ENCODE data around the gene ATF2.

ATF2 gene

DNA sequence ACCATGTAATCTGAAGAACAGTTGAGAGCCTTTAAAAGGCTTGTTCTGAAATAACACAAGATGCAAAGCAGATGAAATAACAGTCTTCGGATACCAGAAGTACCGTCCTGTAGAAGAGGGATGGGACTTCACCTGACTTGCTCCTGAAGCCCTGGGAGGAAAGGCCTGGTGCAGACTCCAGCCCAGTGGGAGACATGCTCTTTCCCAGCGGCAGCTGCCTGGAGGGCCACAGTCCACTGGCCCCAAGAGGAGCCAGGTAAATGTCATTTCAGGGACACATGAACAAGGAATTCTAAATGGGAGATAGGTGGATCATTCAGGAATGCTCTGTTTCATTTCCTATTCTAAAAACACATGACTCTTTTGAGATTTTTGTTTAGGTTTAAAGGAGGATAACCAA is 140.2 kb downstream of the ATF2 start:
- no peak for DNase-seq (ENCODE audit: low read depth, low spot score)
- no peaks in the 10 kb centered on the region for H3K27me3 ChIP-seq (ENCODE audit: control insufficient read depth, insufficient read depth, low read length)
- H3K9me3 ChIP-seq (ENCODE audit: control insufficient read depth, insufficient read depth, low read length): no peaks in the 10 kb centered on the region
- H3K4me3 ChIP-seq (ENCODE audit: low read length): no peak overlapping the region
- no peaks in the 10 kb centered on the region for H3K36me3 ChIP-seq (ENCODE audit: control insufficient read depth, insufficient read depth, low read length)
- H3K4me1 ChIP-seq (ENCODE audit: control insufficient read depth, insufficient read depth, low read length): 0 out of 2 replicates have a peak, but pooled peaks cover 2% of the 10 kb centered on the region
- WGBS (ENCODE audit: insufficient coverage, insufficient read length): no CpG with 5 or more reads among the region's 3 CpGs
- H3K27ac ChIP-seq (ENCODE audit: low read length): no peak overlapping the region

DNA sequence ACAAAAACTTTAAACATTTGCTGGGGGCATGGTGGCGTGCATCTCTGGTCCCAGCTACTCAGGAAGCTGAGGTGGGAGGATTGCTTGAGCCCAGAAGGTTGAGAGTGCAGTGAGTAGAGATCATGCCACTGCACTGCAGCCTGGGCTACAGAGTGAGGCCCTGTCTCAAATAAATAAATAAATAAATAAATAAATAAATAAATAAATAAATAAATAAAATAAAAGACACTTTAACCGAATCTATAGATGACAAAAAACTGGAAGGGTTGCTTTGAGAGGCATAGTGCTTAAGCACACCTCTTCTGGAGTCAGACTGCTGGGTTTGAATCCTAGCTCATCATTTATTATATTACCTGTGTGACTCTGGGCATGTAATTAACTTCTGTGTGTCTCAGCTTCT is 141.6 kb downstream of the ATF2 start:
- H3K9me3 ChIP-seq (ENCODE audit: control insufficient read depth, insufficient read depth, low read length): no peaks in the 10 kb centered on the region
- no peak for DNase-seq (ENCODE audit: low read depth, low spot score)
- H3K4me3 ChIP-seq (ENCODE audit: low read length): no peak overlapping the region
- no CpG with 5 or more reads among the region's 2 CpGs for WGBS (ENCODE audit: insufficient coverage, insufficient read length)
- 0 out of 2 replicates have a peak, but pooled peaks cover 2% of the 10 kb centered on the region for H3K4me1 ChIP-seq (ENCODE audit: control insufficient read depth, insufficient read depth, low read length)
- no peaks in the 10 kb centered on the region for H3K36me3 ChIP-seq (ENCODE audit: control insufficient read depth, insufficient read depth, low read length)
- no peak overlapping the region for H3K27ac ChIP-seq (ENCODE audit: low read length)
- no peaks in the 10 kb centered on the region for H3K27me3 ChIP-seq (ENCODE audit: control insufficient read depth, insufficient read depth, low read length)

DNA sequence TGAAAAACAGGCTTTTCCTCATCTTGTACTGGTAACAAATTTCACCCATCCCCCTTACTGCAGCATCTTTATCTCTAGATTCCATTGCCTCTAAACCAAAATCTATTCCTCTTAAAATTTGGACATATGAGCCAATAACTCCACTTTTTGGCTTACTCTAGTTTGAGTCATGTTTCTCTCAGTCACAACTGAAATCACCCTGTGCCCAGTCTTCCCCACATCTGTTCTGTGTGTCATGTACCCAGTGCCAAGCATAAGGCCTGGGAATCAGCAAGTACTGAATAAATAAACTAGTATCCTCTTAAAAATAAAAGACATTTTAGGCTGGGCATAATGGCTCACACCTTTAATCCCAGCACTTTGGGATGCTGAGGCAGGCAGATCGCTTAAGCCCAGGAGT is 142.1 kb downstream of the ATF2 start:
- Histone ChIP-seq H3K4me1 (ENCODE audit: control insufficient read depth, insufficient read depth, low read length) (0 out of 2 replicates have a peak, but pooled peaks cover 2% of the 10 kb centered on the region), H3K36me3 (ENCODE audit: control insufficient read depth, insufficient read depth, low read length) (no peaks in the 10 kb centered on the region), H3K27me3 (ENCODE audit: control insufficient read depth, insufficient read depth, low read length) (no peaks in the 10 kb centered on the region), H3K9me3 (ENCODE audit: control insufficient read depth, insufficient read depth, low read length) (no peaks in the 10 kb centered on the region), H3K27ac (ENCODE audit: low read length) (no peak overlapping the region), H3K4me3 (ENCODE audit: low read length) (no peak overlapping the region)
- no peak for DNase-seq (ENCODE audit: low read depth, low spot score)
- WGBS (ENCODE audit: insufficient coverage, insufficient read length): no CpG with 5 or more reads among the region's 1 CpG

GRCh38 chr2:175025233-175025632 is 142.8 kb downstream of the ATF2 start:
- 0 out of 2 replicates have a peak, but pooled peaks cover 2% of the 10 kb centered on the region for H3K4me1 ChIP-seq (ENCODE audit: control insufficient read depth, insufficient read depth, low read length)
- no CpG with 5 or more reads among the region's 3 CpGs for WGBS (ENCODE audit: insufficient coverage, insufficient read length)
- no peaks in the 10 kb centered on the region for H3K27me3 ChIP-seq (ENCODE audit: control insufficient read depth, insufficient read depth, low read length)
- H3K9me3 ChIP-seq (ENCODE audit: control insufficient read depth, insufficient read depth, low read length): no peaks in the 10 kb centered on the region
- no peaks in the 10 kb centered on the region for H3K36me3 ChIP-seq (ENCODE audit: control insufficient read depth, insufficient read depth, low read length)
- DNase-seq (ENCODE audit: low read depth, low spot score): no peak
- no peak overlapping the region for H3K27ac ChIP-seq (ENCODE audit: low read length)
- no peak overlapping the region for H3K4me3 ChIP-seq (ENCODE audit: low read length)

DNA sequence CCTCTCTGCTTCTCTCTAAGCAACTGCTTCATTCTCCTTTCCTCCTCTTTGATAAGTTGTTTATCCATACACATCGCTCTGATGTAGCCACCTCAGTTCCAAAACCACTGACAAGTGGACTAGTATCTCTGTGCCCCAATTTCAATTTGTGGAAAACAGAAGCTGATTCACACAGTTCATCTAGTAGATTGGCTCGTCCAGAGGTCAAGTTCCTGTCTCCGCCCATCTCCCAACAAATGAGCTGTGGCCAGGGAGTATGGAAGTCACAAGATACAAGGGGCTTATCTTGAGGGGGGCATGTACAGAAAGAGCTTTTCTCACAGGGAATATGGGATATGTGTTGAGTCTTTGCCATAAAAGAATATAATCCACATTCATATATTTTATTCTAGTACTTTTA is 145.1 kb downstream of the ATF2 start:
- H3K9me3 ChIP-seq (ENCODE audit: control insufficient read depth, insufficient read depth, low read length): no peaks in the 10 kb centered on the region
- H3K36me3 ChIP-seq (ENCODE audit: control insufficient read depth, insufficient read depth, low read length): no peaks in the 10 kb centered on the region
- DNase-seq (ENCODE audit: low read depth, low spot score): no peak
- no peaks in the 10 kb centered on the region for H3K27me3 ChIP-seq (ENCODE audit: control insufficient read depth, insufficient read depth, low read length)
- no peaks in the 10 kb centered on the region for H3K4me1 ChIP-seq (ENCODE audit: control insufficient read depth, insufficient read depth, low read length)
- no peak overlapping the region for H3K27ac ChIP-seq (ENCODE audit: low read length)
- no CpG with 5 or more reads among the region's 3 CpGs for WGBS (ENCODE audit: insufficient coverage, insufficient read length)
- no peak overlapping the region for H3K4me3 ChIP-seq (ENCODE audit: low read length)

All from iPS DF 6.9 (cell line).